Measurements from ENCODE around the gene MSH3.

MSH3 gene

GRCh38 chr5:80799573-80799972, 145.1 kb downstream of the MSH3 start:
- H3K27ac ChIP-seq: no peak overlapping the region
- TF ChIP-seq ZFX (IDR thresholded peaks at IDR 0.05): no peak
- TF ChIP-seq CTCF (conservative IDR thresholded peaks at IDR 0.05): no peak

GRCh38 chr5:80804332-80804731, 149.9 kb downstream of the MSH3 start:
- TF ChIP-seq ZFX (IDR thresholded peaks at IDR 0.05): no peak
- TF ChIP-seq CTCF (conservative IDR thresholded peaks at IDR 0.05): no peak
- H3K27ac ChIP-seq: no peak overlapping the region

- H3K27ac ChIP-seq: no peak overlapping the region
- TF ChIP-seq CTCF (conservative IDR thresholded peaks at IDR 0.05) (no peak), ZFX (IDR thresholded peaks at IDR 0.05) (no peak)
These were observed 150.6 kb downstream of the MSH3 start for GRCh38 chr5:80805038-80805437.

GRCh38 chr5:80806929-80807328, 152.5 kb downstream of the MSH3 start:
- H3K27ac ChIP-seq: no peak overlapping the region
- TF ChIP-seq ZFX (IDR thresholded peaks at IDR 0.05): no peak
- TF ChIP-seq CTCF (conservative IDR thresholded peaks at IDR 0.05): no peak

GRCh38 chr5:80809451-80809850, 155.0 kb downstream of the MSH3 start:
- no peak for TF ChIP-seq ZFX (IDR thresholded peaks at IDR 0.05)
- no peak for TF ChIP-seq CTCF (conservative IDR thresholded peaks at IDR 0.05)
- no peak overlapping the region for H3K27ac ChIP-seq

- H3K27ac ChIP-seq: no peak overlapping the region
- no peak for TF ChIP-seq ZFX (IDR thresholded peaks at IDR 0.05)
- TF ChIP-seq CTCF (conservative IDR thresholded peaks at IDR 0.05): no peak
These were observed 156.0 kb downstream of the MSH3 start for GRCh38 chr5:80810425-80810824.

GRCh38 chr5:80816590-80816989, 162.1 kb downstream of the MSH3 start:
- TF ChIP-seq ZFX (IDR thresholded peaks at IDR 0.05): no peak
- no peak overlapping the region for H3K27ac ChIP-seq

- H3K27ac ChIP-seq: no peak overlapping the region
- TF ChIP-seq CTCF (conservative IDR thresholded peaks at IDR 0.05) (no peak), ZFX (IDR thresholded peaks at IDR 0.05) (no peak)
These were observed 166.2 kb downstream of the MSH3 start for GRCh38 chr5:80820685-80821084.
